Fibroblast of the conjunctiva (primary cell): ENCODE data around the gene EFEMP2.
"Not testable (repeated sequence)": the region's sequence is repeated elsewhere in the genome, so short reads cannot be mapped to it uniquely, and the experiment has no call there.

Experiments used
- DNase-seq: peaks from one replicate; pipeline ENCODE4 v3.0.0-alpha.2; 2010; ENCODE audit warnings: low read depth

The EFEMP2 gene

GRCh38 chr11:65854852-65855837 lies 17.5 kb downstream of the EFEMP2 start:
- no peak for DNase-seq

GRCh38 chr11:65854161-65854592 lies 18.4 kb downstream of the EFEMP2 start:
- no peak for DNase-seq

GRCh38 chr11:65853246-65853979 lies 19.2 kb downstream of the EFEMP2 start:
- DNase-seq: no peak

- DNase-seq: no peak
These were observed 19.9 kb downstream of the EFEMP2 start for GRCh38 chr11:65852508-65853245.

GRCh38 chr11:65851811-65852507 lies 20.6 kb downstream of the EFEMP2 start:
- DNase-seq: no peak

- DNase-seq: no peak
These were observed 21.5 kb downstream of the EFEMP2 start for GRCh38 chr11:65851083-65851579.

- DNase-seq: no peak
These were observed 22.1 kb downstream of the EFEMP2 start for GRCh38 chr11:65850217-65851082.

GRCh38 chr11:65849771-65850216 lies 22.8 kb downstream of the EFEMP2 start:
- DNase-seq: no peak

- DNase-seq: no peak
These were observed 23.2 kb downstream of the EFEMP2 start for GRCh38 chr11:65849366-65849765.

GRCh38 chr11:65848693-65849092 lies 23.9 kb downstream of the EFEMP2 start:
- not testable (repeated sequence) for DNase-seq

GRCh38 chr11:65847746-65848145 lies 24.9 kb downstream of the EFEMP2 start:
- no peak for DNase-seq

- DNase-seq: no peak
These were observed 28.2 kb downstream of the EFEMP2 start for GRCh38 chr11:65844231-65844872.

- DNase-seq: no peak
These were observed 28.8 kb downstream of the EFEMP2 start for GRCh38 chr11:65843811-65844210.

- no peak for DNase-seq
These were observed 30.5 kb downstream of the EFEMP2 start for GRCh38 chr11:65842144-65842543.

- no peak for DNase-seq
These were observed 38.4 kb downstream of the EFEMP2 start for GRCh38 chr11:65834202-65834601.

GRCh38 chr11:65833297-65834030 lies 39.1 kb downstream of the EFEMP2 start, which contains the start of gene SNX32:
TSS of gene SNX32 (plus strand) at chr11:65833963. CDS start at chr11:65834066, 103 bp downstream.
- peak; percentile 83 for DNase-seq

GRCh38 chr11:65832231-65832630 lies 40.4 kb downstream of the EFEMP2 start:
- DNase-seq: not testable (repeated sequence)

- no peak for DNase-seq
These were observed 43.1 kb downstream of the EFEMP2 start for GRCh38 chr11:65829459-65829858.
